PFSK-1 (cell line): ENCODE measurements around the gene GREB1.

Experiments
- POLR2AphosphoS5 ChIP-seq: IDR thresholded peaks from 2 replicates; pipeline ENCODE4 v1.6.1; 2012; ENCODE audit warnings: low read depth, mild to moderate bottlenecking, control low read depth, low read length, moderate library complexity
- TAF1 ChIP-seq: IDR thresholded peaks from 2 replicates; pipeline ENCODE4 v1.6.1; 2012; ENCODE audit warnings: low read length, control low read depth, borderline replicate concordance; ENCODE audit not compliant: insufficient read depth

GRCh38 chr2:11598228-11598731, 64.4 kb downstream of the GREB1 start:
- TF ChIP-seq TAF1 (no peak), POLR2AphosphoS5 (no peak)
